Activated CD8-positive, alpha-beta memory T cell treated with anti-CD3 and anti-CD28 coated beads for 24 hours (primary cell): Measurements from ENCODE around the gene KCNJ5.
"Not testable (repeated sequence)": the region's sequence is repeated elsewhere in the genome, so short reads cannot be mapped to it uniquely, and the experiment has no call there.

Source experiments
- DNase-seq: peaks from one replicate; pipeline ENCODE4 v3.0.0-alpha.2; 2020

The KCNJ5 gene

DNA sequence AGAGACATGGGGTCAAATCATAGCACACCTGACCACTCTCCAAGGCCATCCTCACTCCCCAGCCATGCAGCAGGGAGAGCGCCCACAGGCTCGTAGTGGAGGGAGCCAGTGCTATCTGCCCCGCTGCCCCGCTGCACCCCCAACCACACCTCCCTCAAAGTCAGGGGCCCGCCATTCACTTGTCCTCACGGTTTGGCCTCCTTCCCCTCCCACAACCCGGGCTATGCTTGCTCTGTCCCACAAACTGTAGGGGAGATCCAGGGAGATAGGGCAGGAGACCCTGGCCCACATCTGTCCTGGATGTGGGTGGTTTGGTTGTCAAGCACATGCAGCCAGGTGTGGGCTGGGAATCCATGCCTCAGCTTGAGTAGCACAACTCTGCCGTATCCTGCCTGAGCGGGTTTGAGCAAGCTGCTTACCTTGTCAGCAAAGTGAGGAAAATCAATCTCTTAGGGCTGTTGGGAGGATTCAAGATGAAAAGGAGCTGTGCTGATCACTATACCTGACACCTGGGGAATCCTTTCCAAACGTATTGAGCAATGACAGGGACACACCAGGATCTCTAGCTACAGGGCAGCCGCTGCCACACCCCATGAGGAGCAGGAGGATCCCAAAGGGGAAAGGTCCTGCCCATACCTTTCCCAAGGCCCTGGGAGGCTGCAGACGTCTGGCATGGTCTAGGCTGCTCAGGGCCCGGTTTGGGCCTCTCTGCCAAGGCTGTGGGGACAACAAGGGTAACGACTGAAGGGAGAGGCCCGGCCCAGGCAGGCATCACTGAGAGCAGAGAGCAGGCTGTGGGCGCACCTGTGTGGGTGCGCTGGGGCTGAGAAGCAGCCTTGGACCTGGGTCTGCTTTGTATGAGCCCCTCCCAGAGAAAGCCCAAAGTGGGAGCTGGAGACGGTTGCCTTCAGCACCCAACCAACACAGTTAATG lies 23.3 kb downstream of the KCNJ5 start:
- no peak for DNase-seq

DNA sequence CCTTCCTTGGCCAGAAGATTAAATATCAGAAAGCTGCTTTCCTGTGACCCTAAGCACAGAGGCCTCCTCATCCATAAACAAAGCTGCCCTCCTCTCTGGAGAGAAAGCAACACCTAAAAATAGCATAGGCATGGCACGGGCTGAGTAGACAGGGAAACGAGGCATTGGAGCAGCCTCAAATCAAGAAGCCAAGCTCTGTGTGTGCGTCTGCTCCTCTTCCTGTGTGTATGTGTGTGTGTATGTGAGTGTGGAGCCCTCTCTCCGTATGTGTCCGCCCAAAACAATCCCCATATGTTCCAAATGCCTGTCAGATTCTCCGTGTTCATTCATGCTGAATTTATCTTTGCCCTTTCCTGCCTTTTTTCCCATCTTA lies 24.0 kb downstream of the KCNJ5 start:
- no peak for DNase-seq

DNA sequence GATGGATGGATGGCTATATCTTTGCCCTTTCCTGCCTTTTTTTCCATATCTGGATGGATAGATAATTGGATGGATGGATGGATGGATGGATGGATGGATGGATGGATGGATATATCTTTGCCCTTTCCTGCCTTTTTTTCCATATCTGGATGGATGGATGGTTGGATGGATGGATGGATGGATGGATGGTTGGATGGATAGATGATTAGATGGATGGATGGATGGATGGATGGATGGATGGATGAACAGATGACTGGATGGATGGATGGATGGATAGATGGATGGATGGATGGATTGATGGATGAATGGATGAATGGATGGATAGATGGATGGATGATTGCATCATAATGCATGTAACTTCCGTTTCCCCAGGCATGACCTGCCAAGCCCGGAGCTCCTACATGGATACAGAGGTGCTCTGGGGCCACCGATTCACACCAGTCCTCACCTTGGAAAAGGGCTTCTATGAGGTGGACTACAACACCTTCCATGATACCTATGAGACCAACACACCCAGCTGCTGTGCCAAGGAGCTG lies 24.9 kb downstream of the KCNJ5 start:
- no peak for DNase-seq

DNA sequence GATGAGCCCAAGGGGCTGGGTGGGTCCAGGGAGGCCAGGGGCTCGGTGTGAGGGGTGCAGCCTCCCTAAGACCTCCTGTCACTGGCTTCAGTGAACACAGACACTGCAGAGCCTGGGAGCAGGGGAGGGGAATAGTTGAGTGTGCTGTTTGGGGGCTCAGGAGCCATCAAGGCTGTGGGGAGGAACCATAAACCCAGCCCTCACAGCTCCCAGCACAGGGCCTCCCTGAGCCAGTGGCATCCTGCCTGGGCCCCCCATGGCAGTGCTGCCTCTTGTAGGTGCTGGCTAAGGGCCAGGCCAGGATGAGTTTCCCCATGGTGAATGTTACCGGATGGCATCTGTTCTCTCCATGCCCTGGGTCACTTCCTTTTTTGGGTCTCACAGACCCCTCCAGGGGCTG lies 25.5 kb downstream of the KCNJ5 start:
- DNase-seq, result no peak

DNA sequence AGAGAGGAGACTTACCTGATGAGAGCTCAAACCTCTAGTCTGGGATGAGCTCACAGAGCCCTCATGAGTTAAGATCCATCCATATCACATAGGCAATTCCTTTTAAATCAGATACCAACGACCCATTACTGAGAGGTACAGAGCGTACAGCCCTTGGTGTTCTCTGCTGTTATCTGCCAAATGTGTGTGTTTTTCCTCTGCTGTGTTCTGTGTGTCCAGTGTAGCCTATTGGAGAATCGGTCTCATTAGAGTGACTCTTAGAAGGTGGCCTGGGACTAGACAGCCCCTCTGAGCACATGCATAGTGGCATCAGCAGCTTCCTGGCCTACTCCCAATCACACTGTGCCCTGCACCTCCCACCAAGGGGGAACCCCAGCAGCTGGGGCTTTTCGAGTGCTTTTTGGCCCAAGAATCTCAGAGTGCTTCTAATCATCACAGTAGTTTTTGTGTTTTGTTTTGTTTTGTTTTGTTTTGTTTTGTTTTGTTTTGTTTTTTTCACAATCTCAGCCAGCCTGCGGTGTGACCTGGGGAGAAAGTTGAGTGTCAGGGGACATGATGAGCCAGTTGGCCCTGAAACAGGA lies 26.1 kb downstream of the KCNJ5 start:
- no peak for DNase-seq

DNA sequence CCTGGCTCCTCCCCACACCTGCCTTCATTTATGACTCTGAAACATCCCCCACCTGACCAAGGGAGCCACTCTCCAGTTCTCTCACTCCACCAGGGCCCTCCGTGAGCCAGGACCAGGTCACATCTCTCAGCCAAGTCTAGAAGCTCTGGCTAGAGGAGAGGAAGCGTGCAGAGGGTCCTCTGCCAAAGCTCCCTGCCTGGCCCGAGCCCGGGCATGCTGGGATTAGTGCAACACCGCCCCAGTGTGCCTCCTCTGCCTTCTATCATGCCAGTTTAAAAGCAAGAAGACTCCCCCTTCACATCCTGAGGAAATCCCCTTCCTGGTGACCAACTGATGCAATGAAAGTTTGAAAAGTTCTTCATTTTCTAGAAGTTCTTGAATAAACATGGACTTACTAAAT lies 28.1 kb downstream of the KCNJ5 start:
- no peak for DNase-seq

DNA sequence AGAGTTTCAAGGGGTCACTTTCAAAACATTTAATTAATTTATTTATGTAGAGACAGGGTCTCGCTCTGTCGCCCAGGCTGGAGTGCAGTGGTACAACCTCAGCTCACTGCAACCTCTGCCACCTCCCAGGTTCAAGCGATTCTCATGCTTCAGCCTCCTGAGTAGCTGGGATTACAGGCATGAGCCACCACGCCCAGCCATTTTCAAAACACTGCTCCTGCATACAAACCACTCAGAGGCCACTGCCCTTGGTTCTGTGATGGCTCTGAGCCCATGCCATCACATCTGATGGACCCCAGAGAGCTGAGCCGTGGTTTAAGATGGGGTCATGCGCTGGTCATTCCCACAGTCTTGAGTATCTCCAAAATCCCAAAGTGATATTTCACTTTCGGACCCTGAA lies 28.5 kb downstream of the KCNJ5 start:
- not testable (repeated sequence) for DNase-seq

DNA sequence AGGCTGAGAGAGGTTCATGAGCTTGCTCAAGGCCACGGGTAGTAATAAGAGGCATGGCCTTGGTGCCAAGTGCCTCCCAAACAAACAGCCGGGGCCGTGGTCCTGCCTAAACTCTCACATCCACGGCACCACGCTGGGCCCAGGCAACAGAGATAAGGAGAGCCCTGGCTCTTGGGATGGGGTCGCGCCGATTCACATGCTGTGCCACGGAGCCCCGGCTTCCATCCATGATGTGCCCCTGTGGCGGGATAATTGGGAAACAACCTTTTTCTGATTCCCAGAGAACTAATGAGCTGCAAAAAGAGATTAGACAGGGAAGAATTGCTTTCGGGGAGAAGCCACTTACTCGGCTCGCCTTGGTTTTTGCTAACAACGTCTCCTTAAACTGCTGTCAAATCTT lies 29.5 kb downstream of the KCNJ5 start:
- DNase-seq, result no peak

DNA sequence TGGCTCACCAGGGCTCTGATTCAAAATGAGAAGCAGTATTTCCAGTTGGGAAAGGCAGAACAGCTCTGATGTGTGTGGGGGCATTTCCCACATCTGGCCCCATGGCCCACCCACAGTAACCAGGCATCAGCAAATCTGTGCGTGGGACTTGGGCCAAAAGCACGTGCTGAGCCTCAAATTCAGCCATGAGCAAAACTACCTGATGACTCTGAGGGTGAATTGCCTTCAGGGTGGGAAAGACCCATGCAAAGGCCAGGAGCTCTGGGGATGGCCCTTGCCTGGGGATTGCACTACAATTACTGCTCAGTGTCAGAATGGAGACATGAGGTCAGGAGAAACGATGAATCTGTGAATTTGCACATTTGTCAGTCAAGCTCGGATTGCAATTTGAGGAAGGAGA lies 30.6 kb downstream of the KCNJ5 start:
- DNase-seq, result no peak

DNA sequence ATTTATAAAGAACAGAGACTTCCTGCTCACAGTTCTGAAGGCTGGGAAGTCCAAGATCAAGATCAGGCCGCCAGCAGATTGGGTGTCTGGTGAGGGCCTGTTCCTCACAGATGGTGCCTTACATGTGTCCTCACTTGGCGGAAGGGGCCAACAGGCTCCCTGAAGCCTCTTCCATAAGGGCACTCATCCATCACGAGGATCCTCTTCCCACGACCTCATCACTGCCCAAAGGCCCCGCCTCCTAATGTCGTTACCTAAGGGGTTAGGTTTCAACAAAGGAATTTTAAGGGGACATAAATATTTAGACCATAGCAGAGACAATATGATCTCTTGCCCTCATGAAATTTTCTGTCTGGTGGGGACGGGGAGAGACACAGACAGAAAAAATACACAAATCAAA lies 32.9 kb downstream of the KCNJ5 start:
- DNase-seq, result no peak

DNA sequence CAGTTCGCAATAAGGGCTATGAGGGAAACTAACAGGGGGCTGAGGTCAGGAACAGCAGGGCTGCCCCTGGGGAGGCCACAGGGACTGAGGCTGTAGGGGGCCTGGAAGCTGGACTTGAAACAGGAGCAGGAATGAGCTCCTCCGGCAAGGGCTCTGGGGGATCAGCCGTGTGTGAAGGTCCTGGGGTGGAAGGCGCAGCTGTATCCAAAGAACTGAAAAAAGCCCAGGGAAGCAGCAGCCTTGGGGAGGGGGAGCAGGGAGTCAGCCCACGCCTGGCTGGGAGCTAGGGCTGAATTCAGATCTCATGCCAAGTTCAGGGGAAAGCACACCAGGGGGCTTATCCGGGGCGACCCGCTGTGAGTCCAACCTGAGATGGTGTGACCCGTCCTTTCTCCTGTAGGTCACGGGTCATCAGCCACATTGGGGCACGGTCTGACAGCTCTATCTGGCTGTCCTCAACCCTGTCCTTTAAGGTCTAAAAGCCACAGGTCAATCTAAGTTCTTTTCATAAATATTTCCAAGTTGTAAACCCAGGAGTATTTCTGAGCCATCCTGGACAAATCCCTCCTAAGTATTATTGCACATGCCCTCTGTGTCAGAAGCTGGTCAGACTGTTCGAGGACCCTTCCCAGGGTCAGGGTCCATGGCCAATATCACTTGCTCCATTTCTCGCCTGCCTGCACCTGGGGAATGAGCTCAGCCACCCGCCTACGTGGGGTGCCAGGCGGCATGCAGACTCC lies 33.5 kb downstream of the KCNJ5 start:
- no peak for DNase-seq

DNA sequence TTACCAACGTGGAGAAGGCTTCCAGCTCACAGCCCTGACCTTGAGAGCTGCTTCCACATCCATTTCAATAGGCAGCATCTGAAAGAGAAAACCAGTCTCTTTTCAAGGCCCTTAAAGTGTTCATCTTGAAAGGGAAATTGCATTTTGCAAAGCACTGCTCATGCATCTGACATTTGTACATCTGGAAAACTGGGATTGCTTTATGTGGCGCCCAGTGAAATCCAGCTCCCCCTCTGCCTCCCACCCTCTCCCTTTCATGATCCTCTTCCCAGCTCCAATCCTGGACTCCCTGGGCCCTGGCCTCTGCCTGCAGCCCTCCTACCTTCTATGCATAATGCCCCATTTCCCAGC lies 34.1 kb downstream of the KCNJ5 start:
- no peak for DNase-seq

DNA sequence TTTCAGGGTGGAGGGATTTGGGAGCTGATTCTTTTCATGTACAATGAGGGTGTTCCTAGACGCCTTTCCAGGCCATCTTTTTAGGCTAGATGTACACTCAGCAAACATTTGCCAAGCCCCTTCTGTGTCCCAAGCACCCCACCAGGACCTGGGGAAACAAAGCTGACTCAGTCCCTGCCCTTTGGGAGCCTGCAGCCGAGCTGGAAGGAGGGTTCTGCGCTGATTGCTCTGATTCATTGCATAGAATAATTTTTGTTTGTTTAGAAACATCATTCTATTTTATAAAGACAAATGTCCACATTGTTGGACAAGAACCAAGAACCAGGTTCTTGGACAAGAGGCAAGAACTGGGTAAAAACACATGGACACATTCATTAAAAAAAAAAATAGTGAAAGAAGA lies 34.8 kb downstream of the KCNJ5 start:
- DNase-seq, result no peak

DNA sequence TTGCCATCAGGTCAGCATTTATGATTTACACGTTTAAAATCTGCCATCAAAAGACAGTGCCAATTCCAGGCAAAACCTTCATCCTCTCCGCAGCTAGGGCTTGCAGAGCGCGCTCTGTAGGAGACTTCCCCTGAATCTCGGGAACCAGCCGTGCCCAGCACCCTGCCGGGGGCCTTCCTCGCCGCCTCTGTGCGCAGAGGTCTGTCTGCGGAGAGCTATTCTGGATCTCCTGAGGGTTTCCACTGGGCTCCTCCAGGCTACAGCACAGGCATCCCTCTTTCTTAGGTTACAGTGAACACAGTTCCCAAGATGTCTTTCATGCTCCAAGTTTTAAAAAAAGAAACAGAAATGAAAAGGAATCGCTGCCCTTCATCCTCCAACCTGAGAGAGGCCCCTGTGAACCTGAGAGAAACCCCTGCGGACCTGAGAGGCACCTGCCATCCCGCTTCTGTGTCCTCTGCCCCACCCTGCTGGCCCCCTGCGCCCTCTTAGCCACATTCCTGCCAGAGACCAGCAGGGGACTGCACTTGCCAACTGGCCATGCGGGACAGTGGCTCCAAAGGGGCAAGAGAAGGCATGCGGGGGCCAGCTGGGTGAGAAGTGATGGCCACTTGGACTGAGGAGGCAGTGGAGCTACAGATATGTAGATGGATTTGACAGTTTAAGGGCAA lies 35.4 kb downstream of the KCNJ5 start:
- DNase-seq, result no peak

DNA sequence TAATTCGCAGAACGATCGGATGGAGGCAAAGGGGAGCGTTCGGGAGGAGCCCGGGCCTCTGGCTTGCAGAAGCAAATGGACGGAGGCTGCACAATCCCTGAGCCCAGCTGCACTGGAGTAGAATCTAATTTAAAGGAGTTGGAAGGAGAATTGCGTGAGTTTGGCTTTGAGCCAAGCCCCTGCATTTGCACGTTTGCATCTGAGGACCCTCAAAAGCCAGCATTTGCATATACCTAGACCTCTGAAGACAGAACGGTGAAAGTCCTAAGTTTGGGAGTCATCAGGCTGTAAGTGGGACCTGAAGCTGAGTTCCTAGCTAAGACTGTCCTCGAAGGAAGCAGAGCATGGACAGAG lies 35.9 kb downstream of the KCNJ5 start:
- no peak for DNase-seq

DNA sequence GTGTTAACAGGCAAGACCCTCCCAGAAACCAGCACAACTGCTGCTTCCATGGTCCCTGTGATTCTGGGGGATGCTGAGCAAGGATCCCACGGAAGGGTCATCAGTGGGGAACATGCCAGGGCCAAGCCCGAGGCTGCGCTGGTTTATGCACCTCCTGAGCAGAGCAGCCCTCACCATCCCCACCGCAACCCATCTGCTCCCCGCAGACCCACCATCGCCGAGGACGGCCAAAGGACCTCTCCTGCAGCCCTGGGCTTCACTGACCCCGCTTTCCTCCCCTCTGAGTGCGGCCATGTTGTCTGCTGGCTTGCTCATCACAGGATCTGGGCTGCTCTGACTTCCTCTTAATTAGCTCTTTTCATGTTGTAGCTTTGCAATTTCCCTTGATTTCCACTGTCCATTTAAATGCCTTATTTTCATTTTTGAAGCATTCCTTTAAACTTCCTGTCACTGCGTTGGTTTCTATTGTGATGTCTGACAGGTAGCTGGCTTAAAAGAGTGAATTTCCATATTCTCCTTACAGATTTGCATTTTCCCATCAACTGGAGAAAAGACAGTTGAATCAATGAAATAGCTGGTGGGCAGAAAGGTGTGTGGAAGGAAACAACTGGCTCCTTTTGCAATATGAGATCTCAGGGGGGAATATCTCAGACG lies 36.7 kb downstream of the KCNJ5 start:
- no peak for DNase-seq

DNA sequence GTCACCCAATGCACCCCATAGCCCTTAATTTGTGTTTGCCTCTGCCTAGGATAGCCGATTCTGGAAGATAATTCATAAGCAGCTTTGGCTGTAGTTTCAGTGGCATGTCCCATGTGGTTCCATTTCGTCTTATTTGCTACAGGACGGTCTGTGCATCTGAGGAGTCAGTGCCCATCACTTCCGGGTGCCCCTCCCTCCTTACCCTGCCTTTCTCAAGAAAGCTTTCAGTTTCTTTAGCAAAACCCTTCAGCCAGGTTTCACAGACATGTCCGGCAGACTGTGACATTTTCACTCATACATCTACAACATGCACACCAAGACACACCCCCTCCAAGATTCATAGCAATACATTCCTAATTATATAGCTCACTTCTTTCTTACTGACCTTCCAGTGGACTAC lies 37.2 kb downstream of the KCNJ5 start:
- DNase-seq, result no peak

DNA sequence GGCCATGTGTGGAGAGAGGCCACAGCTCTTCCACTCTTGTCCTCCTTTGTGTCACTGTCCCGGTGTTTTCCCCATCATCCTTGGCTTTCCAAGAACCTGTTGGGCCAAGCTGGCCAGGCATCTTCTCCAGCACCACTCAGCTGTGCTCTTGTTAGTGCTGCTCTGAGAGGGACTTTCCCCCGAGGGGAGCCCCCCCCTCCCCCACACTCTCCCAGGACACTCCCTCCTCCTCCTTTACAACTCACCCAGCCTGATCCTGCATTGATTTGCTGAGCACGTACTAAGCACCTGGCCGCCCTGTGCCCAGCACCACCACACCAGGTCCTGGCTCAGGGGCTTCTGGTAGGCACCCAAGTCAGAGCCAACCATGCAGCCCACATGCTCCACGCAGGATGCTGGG lies 38.3 kb downstream of the KCNJ5 start:
- no peak for DNase-seq

DNA sequence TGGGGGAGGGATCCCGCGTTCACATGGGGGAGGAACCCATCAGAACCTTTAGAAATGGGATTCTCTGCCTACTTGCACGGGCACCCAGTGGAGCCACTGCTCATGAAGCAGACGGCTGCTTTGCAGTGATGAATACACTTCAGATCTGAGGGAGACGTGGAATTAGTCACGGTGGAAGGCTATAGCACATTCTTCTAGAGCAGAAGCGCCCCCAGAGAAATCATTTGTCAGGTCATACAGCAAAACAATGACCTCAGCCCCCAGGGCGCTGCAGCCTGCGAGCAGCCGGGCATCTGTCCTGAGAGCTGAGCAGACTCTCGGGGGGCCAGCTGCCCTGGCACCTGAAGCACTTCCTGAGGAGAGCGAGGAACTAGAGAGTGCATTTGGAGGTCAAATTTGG lies 38.8 kb downstream of the KCNJ5 start:
- no peak for DNase-seq

DNA sequence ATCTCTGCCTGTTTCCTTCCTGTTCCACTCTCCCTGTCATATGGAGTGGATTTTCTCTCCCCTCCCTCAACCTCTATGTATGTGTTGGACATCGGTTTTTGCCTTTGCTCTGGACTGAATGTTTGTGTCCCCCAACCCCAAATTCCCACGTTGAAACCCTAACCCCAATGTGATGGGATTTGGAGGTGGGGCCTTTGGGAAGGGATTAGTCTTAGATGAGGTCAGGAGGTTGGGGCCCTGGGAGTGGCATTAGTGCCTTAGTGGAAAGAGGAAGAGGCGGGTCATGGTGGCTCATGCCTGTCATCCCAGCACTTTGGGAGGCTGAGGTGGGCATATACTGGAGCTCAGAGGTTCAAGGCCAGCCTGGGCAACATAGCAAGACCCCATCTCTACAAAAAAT lies 39.9 kb downstream of the KCNJ5 start:
- DNase-seq, result no peak

DNA sequence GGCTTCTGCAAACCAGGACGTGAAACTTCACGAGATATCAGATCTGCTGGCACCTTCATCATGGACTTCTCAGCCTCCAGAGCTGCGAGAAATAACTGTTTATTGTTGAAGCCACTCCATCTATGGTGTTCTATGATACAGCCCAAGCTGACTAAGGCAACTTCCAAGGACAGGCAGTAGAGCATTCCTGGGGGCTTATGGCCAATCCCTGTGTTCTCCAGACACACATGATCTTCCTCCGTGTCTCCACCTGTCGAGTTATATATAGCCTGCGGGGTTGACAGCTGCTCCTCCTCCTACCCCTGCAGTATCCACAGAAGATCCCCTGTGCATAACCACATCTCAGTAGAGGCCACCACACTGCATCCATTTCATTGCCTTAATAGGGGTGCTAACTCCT lies 40.5 kb downstream of the KCNJ5 start:
- no peak for DNase-seq

DNA sequence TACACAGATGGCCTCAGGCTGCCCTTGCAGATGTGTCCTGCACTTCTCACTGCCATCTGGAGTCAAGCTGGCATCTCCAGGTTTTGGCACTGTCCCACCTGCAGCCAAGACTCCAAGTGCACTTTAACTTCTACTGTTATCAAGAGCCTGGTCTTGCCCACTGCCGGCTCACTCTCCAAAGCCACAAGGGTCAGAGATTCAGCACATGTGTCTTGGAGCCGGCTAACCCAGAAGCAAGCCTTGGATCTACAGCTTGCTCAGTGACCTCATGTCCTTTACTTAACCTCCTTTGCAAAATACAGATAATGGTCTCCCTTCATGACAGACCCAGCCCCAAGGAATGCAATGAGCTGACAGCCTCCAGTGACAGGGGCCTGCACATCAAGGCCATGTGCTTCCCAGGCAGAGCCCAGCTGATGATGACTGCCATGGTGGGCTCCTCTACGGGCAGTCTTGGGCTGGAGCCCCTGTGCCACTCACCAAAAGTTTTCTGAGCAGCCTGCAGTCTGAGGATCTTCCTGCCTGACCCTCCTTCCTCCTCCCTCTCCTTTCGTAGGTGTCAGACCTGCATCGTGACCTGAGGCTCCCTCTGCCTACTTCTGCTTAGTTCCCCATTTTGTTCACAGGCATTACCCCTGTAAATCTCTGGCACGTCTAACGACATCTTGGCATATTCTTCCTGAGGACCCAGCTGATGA lies 42.5 kb downstream of the KCNJ5 start:
- DNase-seq, result no peak
